Spinal cord (tissue), 10 donors: ENCODE data around the gene CCDC191. TPM values are rescaled to one million over a fixed set of nuclear protein-coding genes. Genes with fewer than 3 reads are reported as not detected.

Source experiments
- DNase-seq, 6 donors: peaks; one replicate each; pipeline versions ENCODE4 v3.0.0 to v3.0.0-alpha.2; 2013 to 2015; ENCODE audit warnings: low spot score in 6 of 6, low read depth in 4 of 6
- H3K27ac ChIP-seq: one replicate; pipeline ENCODE4 v1.5.1; 2013; ENCODE audit warnings: low read depth, low read length, control low read depth
- H3K27me3 ChIP-seq: one replicate; pipeline ENCODE4 v1.6.1; 2013; ENCODE audit warnings: low read length; ENCODE audit not compliant: control insufficient read depth, insufficient read depth
- H3K36me3 ChIP-seq: one replicate; pipeline ENCODE4 v1.6.1; 2013; ENCODE audit warnings: low read length; ENCODE audit not compliant: control insufficient read depth, insufficient read depth
- H3K4me1 ChIP-seq: one replicate; pipeline ENCODE4 v1.6.1; 2013; ENCODE audit warnings: low read length; ENCODE audit not compliant: control insufficient read depth, insufficient read depth
- H3K4me3 ChIP-seq: one replicate; pipeline ENCODE4 v1.5.1; 2013; ENCODE audit warnings: low read depth, low read length, control low read depth
- H3K9me3 ChIP-seq: one replicate; pipeline ENCODE4 v1.6.1; 2013; ENCODE audit warnings: low read length; ENCODE audit not compliant: control insufficient read depth, insufficient read depth
- WGBS: methylation state at CpG from one replicate; pipeline ENCODE4 v1.1.5; 2013; ENCODE audit warnings: missing lambda C conversion rate; ENCODE audit not compliant: insufficient coverage; 5-methylcytosine and 5-hydroxymethylcytosine counted together
- polyA plus RNA-seq, 2 donors: library from polyadenylated mRNA; unstranded; fragments of 120-200 nt; gene quantifications; one replicate each; pipeline ENCODE4 v1.2.1, GENCODE V29; 2013; ENCODE audit not compliant: insufficient read length in 2 of 2
- total RNA-seq, 2 donors: library from RNA; depleted of rRNA in 1 of 2; stranded (reverse); fragments of 120-200 nt in 1 of 2; fragments of >200 nt in 1 of 2; gene quantifications; one replicate each; pipeline versions ENCODE4 v1.2.3 to v1.2.4, GENCODE V29; 2013 to 2014
- donor health status: healthy.

Gene CCDC191
- total and polyA plus RNA-seq, 4 donors = 5.6 to 13.3 (median 12.1) TPM

DNA sequence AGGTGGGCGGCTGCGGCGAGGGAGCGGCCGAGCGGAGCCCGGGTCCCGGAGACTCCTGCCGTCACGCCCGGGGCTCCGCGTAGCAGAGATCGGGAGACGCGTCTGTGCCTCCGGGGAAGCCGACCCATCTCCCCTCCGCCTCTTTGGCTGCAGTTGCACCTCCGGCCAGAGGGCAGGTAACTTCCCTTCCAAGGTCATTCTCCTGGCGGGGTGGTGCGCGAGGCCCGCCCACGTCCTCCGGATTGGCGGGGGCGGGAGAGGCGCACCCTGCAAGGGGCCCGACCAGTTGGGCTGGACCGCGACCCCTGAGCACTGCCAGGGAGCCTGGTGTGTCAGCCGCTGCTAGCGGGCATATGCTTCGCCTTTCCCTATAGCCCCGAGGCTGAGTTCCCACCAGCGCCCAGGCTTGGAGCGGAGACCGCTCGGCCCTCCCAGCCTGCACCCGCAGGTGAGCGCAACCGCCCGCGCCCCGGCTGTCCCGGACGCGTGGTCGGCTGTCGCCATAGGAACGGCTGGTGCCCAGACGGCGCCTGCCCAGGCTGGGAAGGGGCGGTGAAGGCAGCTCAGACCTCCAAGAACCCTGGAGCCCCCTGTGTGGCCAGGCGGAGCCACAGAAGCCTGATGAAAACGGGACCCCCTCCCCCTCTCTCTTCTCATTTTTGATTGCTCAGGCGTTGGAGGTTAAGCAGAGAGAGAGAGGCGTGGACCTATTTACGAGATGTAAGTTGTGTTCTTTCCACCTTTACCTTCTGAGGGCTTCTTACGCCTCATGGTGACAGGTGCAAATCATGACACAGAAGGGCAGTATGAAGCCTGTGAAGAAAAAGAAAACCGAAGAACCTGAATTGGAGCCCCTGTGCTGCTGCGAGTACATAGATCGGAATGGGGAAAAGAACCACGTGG lies 108.1 kb downstream of the CCDC191 start:
- peaks cover 7% of the 10 kb centered on the region for H3K4me1 ChIP-seq
- peaks cover 6% of the 10 kb centered on the region for H3K27me3 ChIP-seq
- WGBS = 1% methylated on average over 60 of the region's 65 CpGs
- H3K9me3 ChIP-seq = no peaks in the 10 kb centered on the region
- peak in 2 of 6 donors; percentile 48 to 55 for DNase-seq
- peak overlapping the region; percentile 61 for H3K4me3 ChIP-seq
- peaks cover 4% of the 10 kb centered on the region for H3K36me3 ChIP-seq
- H3K27ac ChIP-seq = no peak overlapping the region

DNA sequence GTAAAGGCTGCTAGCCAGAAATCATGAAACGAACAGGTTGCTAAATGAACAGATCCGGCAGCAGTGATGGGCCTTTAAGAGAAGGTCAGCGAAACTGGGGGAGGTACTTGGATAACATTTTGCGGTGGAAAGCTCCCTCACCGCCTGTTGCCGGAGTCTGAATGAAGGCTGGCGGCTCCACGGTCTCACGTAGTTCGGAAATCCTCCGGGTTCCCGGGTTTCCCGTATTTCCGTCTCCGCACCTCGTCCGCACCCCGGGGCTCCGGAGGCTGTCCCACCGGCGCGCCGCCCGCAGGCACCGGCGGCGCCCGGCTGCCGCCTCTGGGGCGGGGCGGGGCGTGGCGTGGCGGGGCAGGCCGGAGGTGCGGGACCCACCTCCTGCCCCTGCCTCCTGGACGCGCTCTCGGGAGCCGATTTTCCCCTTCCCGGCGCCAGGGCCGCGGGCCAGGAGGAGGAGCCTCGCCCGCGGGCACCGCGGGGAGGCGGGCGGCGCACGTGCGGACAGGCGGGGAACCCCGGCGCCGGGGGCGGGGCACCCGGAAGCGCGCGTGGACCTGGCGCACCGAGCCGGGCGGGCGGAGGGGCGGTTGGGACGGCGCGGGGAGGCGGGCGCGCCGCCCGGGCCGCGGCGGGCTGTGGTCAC lies 108.8 kb downstream of the CCDC191 start, which contains the start of gene ZDHHC23:
ZDHHC23 (plus strand) TSS at position 642 of the 643 bp plus-strand sequence. CDS start 790 bp downstream, outside the sequence.
- 0% methylated on average over 80 of the region's 80 CpGs for WGBS
- Histone ChIP-seq H3K4me3 (peak within 1 kb of the TSS; percentile 61), H3K27ac (no peak within 1 kb of the TSS), H3K36me3 (peaks cover 4% of the 10 kb centered on the region), H3K9me3 (no peaks in the 10 kb centered on the region), H3K27me3 (peaks cover 6% of the 10 kb centered on the region), H3K4me1 (peaks cover 7% of the 10 kb centered on the region)
- DNase-seq = peak in 3 of 6 donors; percentile 33 to 81 (median 76)

DNA sequence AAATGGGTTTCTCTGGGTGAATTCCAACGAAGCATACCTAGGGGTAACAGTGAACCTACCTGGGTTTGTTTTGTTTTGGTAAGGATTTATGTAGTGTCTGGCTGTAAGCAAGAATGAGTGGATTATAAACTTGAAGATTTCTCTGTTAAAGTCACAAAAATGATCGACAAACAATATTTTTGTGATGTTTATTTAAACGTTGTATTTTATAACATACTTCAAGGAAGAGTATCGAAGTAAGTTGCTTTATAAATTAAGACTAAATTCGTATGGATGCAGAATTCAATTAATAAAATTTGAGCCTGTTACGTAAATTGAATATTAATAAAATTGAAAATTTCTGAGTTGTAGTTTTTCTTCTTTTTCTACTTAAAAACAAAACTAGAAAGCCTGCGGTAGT lies 109.5 kb downstream of the CCDC191 start:
- Histone ChIP-seq H3K36me3 (peaks cover 4% of the 10 kb centered on the region), H3K4me3 (peak overlapping the region; percentile 49), H3K9me3 (no peaks in the 10 kb centered on the region), H3K27ac (no peak overlapping the region), H3K4me1 (peaks cover 7% of the 10 kb centered on the region), H3K27me3 (peaks cover 6% of the 10 kb centered on the region)
- DNase-seq = no peak
- WGBS = 85% methylated on average over 2 of the region's 7 CpGs

DNA sequence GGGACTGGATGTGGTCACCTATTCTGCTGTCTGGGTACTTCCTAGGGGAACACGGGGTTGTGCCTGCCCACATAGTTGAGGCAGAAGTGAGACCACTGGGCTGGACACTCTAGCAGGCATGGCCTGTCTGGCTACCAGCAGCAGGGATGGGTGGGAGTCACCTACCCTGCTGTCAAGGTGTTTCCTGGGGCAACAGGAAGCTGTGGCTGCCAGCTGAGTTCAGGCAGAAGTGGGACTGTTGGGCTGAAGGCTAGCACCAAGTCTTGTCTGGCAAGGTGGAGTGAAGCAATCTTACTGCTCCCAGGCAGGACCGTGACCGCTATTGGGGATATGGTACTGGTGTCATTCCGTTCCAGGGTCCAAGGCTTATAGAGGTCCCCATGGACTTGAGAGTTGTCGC lies 128.8 kb downstream of the CCDC191 start:
- no peak overlapping the region for H3K4me3 ChIP-seq
- H3K27me3 ChIP-seq = no peaks in the 10 kb centered on the region
- WGBS = 87% methylated on average over 4 of the region's 5 CpGs
- no peaks in the 10 kb centered on the region for H3K4me1 ChIP-seq
- peaks cover 4% of the 10 kb centered on the region for H3K9me3 ChIP-seq
- H3K27ac ChIP-seq = no peak overlapping the region
- no peak for DNase-seq
- no peaks in the 10 kb centered on the region for H3K36me3 ChIP-seq

DNA sequence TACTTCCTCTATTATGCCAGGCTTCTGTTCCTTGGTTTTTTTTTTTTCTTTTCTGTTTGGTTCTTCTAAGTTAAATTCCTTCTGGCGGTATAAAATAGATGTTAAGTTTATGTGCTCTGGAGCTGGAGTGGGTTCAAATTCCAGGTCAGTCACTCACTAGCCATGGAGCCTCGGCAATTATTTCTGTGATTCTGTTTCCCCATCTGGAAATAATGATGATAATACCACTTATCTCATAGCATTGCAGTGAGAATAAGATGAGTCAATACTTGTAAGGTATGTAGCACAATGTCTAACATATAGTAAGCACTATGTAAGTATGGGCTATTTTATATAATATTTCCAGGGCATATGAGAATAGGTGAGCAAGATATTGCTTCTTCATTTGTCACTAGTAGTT lies 141.7 kb downstream of the CCDC191 start:
- Histone ChIP-seq H3K36me3 (no peaks in the 10 kb centered on the region), H3K27ac (no peak overlapping the region), H3K4me3 (no peak overlapping the region), H3K27me3 (no peaks in the 10 kb centered on the region), H3K4me1 (no peaks in the 10 kb centered on the region), H3K9me3 (no peaks in the 10 kb centered on the region)
- DNase-seq = no peak
- no CpG with 5 or more reads among the region's 2 CpGs for WGBS

Other genes with a start within 250 kb of the CCDC191 start
- 10 to 100 TPM; 10.5 to 17.7 TPM for gene GRAMD1C, start 217.7 kb downstream of the CCDC191 start, total RNA-seq
- 10 to 100 TPM; 13.1 to 21.3 TPM for gene GRAMD1C, start 217.7 kb downstream of the CCDC191 start, polyA plus RNA-seq
- gene ZDHHC23, start 108.5 kb downstream of the CCDC191 start, total RNA-seq = 10 to 100 TPM in 1 of 2 donors, 1 to 10 TPM in 1; 7.8 to 10.6 TPM
- 1 to 10 TPM; 6.2 to 6.8 TPM for gene ZDHHC23, start 108.5 kb downstream of the CCDC191 start, polyA plus RNA-seq
- gene QTRT2, start 211 bp upstream of the CCDC191 start, total RNA-seq = 10 to 100 TPM; 21.2 to 23.9 TPM
- 10 to 100 TPM; 10.0 to 15.2 TPM for gene QTRT2, start 211 bp upstream of the CCDC191 start, polyA plus RNA-seq
- under 1 TPM in 1 of 2 donors, not detected in 1; 0.79 TPM for gene DRD3, start 122.5 kb upstream of the CCDC191 start, total RNA-seq
- gene DRD3, start 122.5 kb upstream of the CCDC191 start, polyA plus RNA-seq = under 1 TPM; 0.60 to 0.63 TPM
- under 1 TPM in 1 of 2 donors, not detected in 1; 0.06 TPM for gene ZNF80, start 181.1 kb upstream of the CCDC191 start, total RNA-seq
- under 1 TPM in 1 of 2 donors, not detected in 1; 0.11 TPM for gene ZNF80, start 181.1 kb upstream of the CCDC191 start, polyA plus RNA-seq
- under 1 TPM; 0.10 to 0.17 TPM for gene TIGIT, start 237.5 kb upstream of the CCDC191 start, total RNA-seq
- under 1 TPM in 1 of 2 donors, not detected in 1; 0.15 TPM for gene TIGIT, start 237.5 kb upstream of the CCDC191 start, polyA plus RNA-seq